Naive B cell (primary cell): ENCODE data around the gene VAV3. TPM values are rescaled to one million over a fixed set of nuclear protein-coding genes. Genes with fewer than 3 reads are reported as not detected.
A peak's percentile ranks its signal among the peaks of the same experiment; 100 is the strongest.

Experiments used
- ATAC-seq, 2 donors: fragments of 150-1000 bp; cut with Tn5 transposase; 2 replicates each; pipeline ENCODE4 v1.10.0; 2021; ENCODE audit warnings: low read depth in 2 of 2, mild to moderate bottlenecking in 2 of 2, moderate library complexity in 2 of 2
- DNase-seq: peaks from one replicate; pipeline ENCODE4 v3.0.0; 2022
- H3K27ac Mint-ChIP-seq, 6 donors: one replicate each; pipeline ENCODE4 v1.8.0; 2020 to 2022; ENCODE audit warnings: mild to moderate bottlenecking in 6 of 6, mixed read lengths in 6 of 6, moderate library complexity in 5 of 6, inconsistent platforms in 2 of 6
- H3K27me3 Mint-ChIP-seq, 3 donors: one replicate each; pipeline ENCODE4 v1.8.0; 2021 to 2022; ENCODE audit warnings: mixed read lengths in 3 of 3, mild to moderate bottlenecking in 1 of 3
- H3K36me3 Mint-ChIP-seq, 2 donors: one replicate each; pipeline ENCODE4 v1.8.0; 2020 to 2022; ENCODE audit warnings: mixed read lengths in 2 of 2, inconsistent platforms in 1 of 2, mild to moderate bottlenecking in 1 of 2
- H3K4me1 Mint-ChIP-seq, 3 donors: one replicate each; pipeline ENCODE4 v1.8.0; 2020 to 2022; ENCODE audit warnings: mixed read lengths in 3 of 3, inconsistent platforms in 1 of 3, mild to moderate bottlenecking in 1 of 3, moderate library complexity in 1 of 3
- H3K4me3 Mint-ChIP-seq, 8 donors: one replicate each; pipeline ENCODE4 v1.8.0; 2020 to 2022; ENCODE audit warnings: mild to moderate bottlenecking in 8 of 8, mixed read lengths in 8 of 8, moderate library complexity in 8 of 8, inconsistent platforms in 2 of 8
- H3K9me3 Mint-ChIP-seq, 7 donors: one replicate each; pipeline ENCODE4 v1.8.0; 2020 to 2022; ENCODE audit warnings: mixed read lengths in 7 of 7, mild to moderate bottlenecking in 5 of 7, inconsistent platforms in 2 of 7, moderate library complexity in 1 of 7
- polyA plus RNA-seq, 6 donors: library from polyadenylated mRNA; unstranded; fragments of 300-500 nt; fragmentation: Illumina TruSeq; gene quantifications; one replicate each; pipeline ENCODE4 v1.2.3, GENCODE V29; 2021; ENCODE audit warnings: low read depth in 6 of 6

The VAV3 gene
- polyA plus RNA-seq, 6 donors from 2014 or later = 24.8 to 45.9 (median 33.6) TPM

- no peaks in the 10 kb centered on the region for H3K27me3 Mint-ChIP-seq
- no peak for ATAC-seq
- DNase-seq = no peak
- H3K36me3 Mint-ChIP-seq = peaks cover 9 to 15% of the 10 kb centered on the region in 2 donors
- H3K9me3 Mint-ChIP-seq = peaks cover 0 to 9% (median 2%) of the 10 kb centered on the region in 7 donors
- peak overlapping the region in 5 of 6 donors; percentile 26 to 57 (median 49) for H3K27ac Mint-ChIP-seq
- H3K4me3 Mint-ChIP-seq = peak overlapping the region in 6 of 8 donors; percentile 1 to 77 (median 36)
- H3K4me1 Mint-ChIP-seq = peaks cover 52 to 76% (median 72%) of the 10 kb centered on the region in 3 donors
These were observed 44.0 kb downstream of the VAV3 start for GRCh38 chr1:107920999-107921398.

- H3K36me3 Mint-ChIP-seq = peaks cover 8 to 12% of the 10 kb centered on the region in 2 donors
- H3K27me3 Mint-ChIP-seq = no peaks in the 10 kb centered on the region
- DNase-seq (no peak), ATAC-seq (no peak)
- H3K27ac Mint-ChIP-seq = peak overlapping the region in 2 of 6 donors; percentile 68 to 86
- peaks cover 54 to 78% (median 74%) of the 10 kb centered on the region in 3 donors for H3K4me1 Mint-ChIP-seq
- H3K9me3 Mint-ChIP-seq = peaks cover 0 to 9% (median 2%) of the 10 kb centered on the region in 7 donors
- peak overlapping the region in 3 of 8 donors; percentile 3 to 67 (median 31) for H3K4me3 Mint-ChIP-seq
These were observed 44.4 kb downstream of the VAV3 start for GRCh38 chr1:107920561-107920960.

- Mint-ChIP-seq H3K27me3 (no peaks in the 10 kb centered on the region), H3K4me3 (peak overlapping the region; percentile 1 to 67 (median 43)), H3K9me3 (peaks cover 0 to 9% (median 2%) of the 10 kb centered on the region in 7 donors), H3K4me1 (peaks cover 57 to 78% (median 74%) of the 10 kb centered on the region in 3 donors), H3K27ac (peak overlapping the region in 5 of 6 donors; percentile 3 to 86 (median 68)), H3K36me3 (peaks cover 5 to 8% of the 10 kb centered on the region in 2 donors)
- DNase-seq (no peak), ATAC-seq (peak; percentile 35 to 41)
These were observed 45.0 kb downstream of the VAV3 start for GRCh38 chr1:107919953-107920352.

GRCh38 chr1:107914119-107914765 is 50.7 kb downstream of the VAV3 start:
- H3K4me1 Mint-ChIP-seq = peaks cover 62 to 82% (median 78%) of the 10 kb centered on the region in 3 donors
- ATAC-seq = no peak
- H3K27me3 Mint-ChIP-seq = no peaks in the 10 kb centered on the region
- H3K27ac Mint-ChIP-seq = peak overlapping the region in 4 of 6 donors; percentile 30 to 68 (median 62)
- H3K9me3 Mint-ChIP-seq = peaks cover 0 to 4% (median 0%) of the 10 kb centered on the region in 7 donors
- no peak for DNase-seq
- peak overlapping the region in 3 of 8 donors; percentile 30 to 71 (median 62) for H3K4me3 Mint-ChIP-seq
- peaks cover 0 to 5% of the 10 kb centered on the region in 2 donors for H3K36me3 Mint-ChIP-seq

GRCh38 chr1:107912656-107913055 is 52.3 kb downstream of the VAV3 start:
- Mint-ChIP-seq H3K4me3 (peak overlapping the region in 2 of 8 donors; percentile 2 to 51), H3K9me3 (peaks cover 0 to 3% (median 0%) of the 10 kb centered on the region in 7 donors), H3K27me3 (no peaks in the 10 kb centered on the region), H3K27ac (peak overlapping the region; percentile 29 to 96 (median 68)), H3K36me3 (no peaks in the 10 kb centered on the region), H3K4me1 (peaks cover 66 to 85% (median 81%) of the 10 kb centered on the region in 3 donors)
- ATAC-seq = no peak
- no peak for DNase-seq

GRCh38 chr1:107900090-107900945 is 64.7 kb downstream of the VAV3 start:
- peak; percentile 58 for DNase-seq
- Mint-ChIP-seq H3K27ac (peak overlapping the region; percentile 83 to 97 (median 90)), H3K9me3 (no peaks in the 10 kb centered on the region), H3K4me3 (peak overlapping the region; percentile 3 to 73 (median 56)), H3K27me3 (no peaks in the 10 kb centered on the region), H3K36me3 (no peaks in the 10 kb centered on the region), H3K4me1 (peaks cover 61 to 83% (median 82%) of the 10 kb centered on the region in 3 donors)
- ATAC-seq = peak; percentile 61 to 63

- H3K4me1 Mint-ChIP-seq = peaks cover 62 to 86% (median 82%) of the 10 kb centered on the region in 3 donors
These were observed 65.3 kb downstream of the VAV3 start for GRCh38 chr1:107899655-107900054.

GRCh38 chr1:107897438-107898345 is 67.3 kb downstream of the VAV3 start:
- H3K27me3 Mint-ChIP-seq = no peaks in the 10 kb centered on the region
- H3K4me1 Mint-ChIP-seq = peaks cover 56 to 84% (median 83%) of the 10 kb centered on the region in 3 donors
- ATAC-seq (peak; percentile 84), DNase-seq (peak; percentile 70)
- H3K4me3 Mint-ChIP-seq = peak overlapping the region; percentile 23 to 85 (median 56)
- H3K9me3 Mint-ChIP-seq = peaks cover 0 to 3% (median 0%) of the 10 kb centered on the region in 7 donors
- peak overlapping the region; percentile 67 to 96 (median 88) for H3K27ac Mint-ChIP-seq
- H3K36me3 Mint-ChIP-seq = no peaks in the 10 kb centered on the region

More at GRCh38 chr1:107899655-107900054, 65.3 kb downstream of the VAV3 start:
- peak overlapping the region; percentile 83 to 97 (median 90) for H3K27ac Mint-ChIP-seq
- no peaks in the 10 kb centered on the region for H3K27me3 Mint-ChIP-seq
- peak overlapping the region; percentile 2 to 73 (median 56) for H3K4me3 Mint-ChIP-seq
- H3K36me3 Mint-ChIP-seq = no peaks in the 10 kb centered on the region
- H3K9me3 Mint-ChIP-seq = no peaks in the 10 kb centered on the region
- DNase-seq = no peak
- no peak for ATAC-seq

- DNase-seq (no peak), ATAC-seq (peak; percentile 18 to 23)
- Mint-ChIP-seq H3K36me3 (no peaks in the 10 kb centered on the region), H3K9me3 (peaks cover 0 to 3% (median 0%) of the 10 kb centered on the region in 7 donors), H3K27me3 (no peaks in the 10 kb centered on the region), H3K4me1 (peaks cover 52 to 84% (median 82%) of the 10 kb centered on the region in 3 donors), H3K27ac (peak overlapping the region; percentile 67 to 97 (median 88)), H3K4me3 (peak overlapping the region; percentile 37 to 85 (median 56))
These were observed 68.0 kb downstream of the VAV3 start for GRCh38 chr1:107896936-107897335.

GRCh38 chr1:107896401-107896800 is 68.6 kb downstream of the VAV3 start:
- Mint-ChIP-seq H3K9me3 (peaks cover 0 to 3% (median 0%) of the 10 kb centered on the region in 7 donors), H3K4me3 (peak overlapping the region; percentile 4 to 87 (median 53)), H3K4me1 (peaks cover 52 to 83% (median 81%) of the 10 kb centered on the region in 3 donors), H3K27me3 (no peaks in the 10 kb centered on the region), H3K27ac (peak overlapping the region; percentile 67 to 97 (median 88)), H3K36me3 (no peaks in the 10 kb centered on the region)
- ATAC-seq (no peak), DNase-seq (no peak)

GRCh38 chr1:107895403-107896191 is 69.4 kb downstream of the VAV3 start:
- DNase-seq = peak; percentile 46
- H3K27me3 Mint-ChIP-seq = no peaks in the 10 kb centered on the region
- H3K4me3 Mint-ChIP-seq = peak overlapping the region; percentile 4 to 87 (median 60)
- H3K27ac Mint-ChIP-seq = peak overlapping the region; percentile 67 to 97 (median 95)
- no peaks in the 10 kb centered on the region for H3K36me3 Mint-ChIP-seq
- peaks cover 0 to 3% (median 2%) of the 10 kb centered on the region in 7 donors for H3K9me3 Mint-ChIP-seq
- ATAC-seq = peak in 1 of 2 donors; percentile 11
- H3K4me1 Mint-ChIP-seq = peaks cover 50 to 89% (median 84%) of the 10 kb centered on the region in 3 donors

GRCh38 chr1:107894605-107895004 is 70.4 kb downstream of the VAV3 start:
- ATAC-seq (no peak), DNase-seq (no peak)
- Mint-ChIP-seq H3K27me3 (no peaks in the 10 kb centered on the region), H3K4me3 (peak overlapping the region; percentile 4 to 81 (median 48)), H3K4me1 (peaks cover 49 to 84% (median 82%) of the 10 kb centered on the region in 3 donors), H3K9me3 (peaks cover 0 to 3% (median 2%) of the 10 kb centered on the region in 7 donors), H3K36me3 (no peaks in the 10 kb centered on the region), H3K27ac (peak overlapping the region; percentile 83 to 98 (median 96))
